Spleen (tissue), 11 donors: ENCODE data around the gene JPH2. TPM values are rescaled to one million over a fixed set of nuclear protein-coding genes. Genes with fewer than 3 reads are reported as not detected.
"Not testable (repeated sequence)": the region's sequence is repeated elsewhere in the genome, so short reads cannot be mapped to it uniquely, and the experiment has no call there.

Experiments
- DNase-seq: peaks from one replicate; pipeline ENCODE4 v3.0.0-alpha.2; 2020
- H3K27ac ChIP-seq, 8 donors: fragments of 200-600 bp; sonication (generic) in 7 of 8; 1 replicate in 4 of 8; 2 replicates in 4 of 8; pipeline versions ENCODE4 v1.5.0 to v1.8.0; 2016 to 2021; ENCODE audit warnings: inconsistent platforms in 4 of 8, mild to moderate bottlenecking in 4 of 8, moderate library complexity in 1 of 8
- H3K27me3 ChIP-seq, 7 donors: fragments of 200-600 bp; sonication (generic) in 6 of 7; replicated peaks in 1 of 7; 1 replicate in 4 of 7; 2 replicates in 3 of 7; pipeline versions ENCODE4 v1.5.0 to v1.8.0; 2016 to 2021; ENCODE audit warnings: inconsistent platforms in 3 of 7, mild to moderate bottlenecking in 1 of 7
- H3K36me3 ChIP-seq, 6 donors: fragments of 200-600 bp; sonication (generic) in 5 of 6; 1 replicate in 4 of 6; 2 replicates in 2 of 6; pipeline versions ENCODE4 v1.5.0 to v1.8.0; 2016 to 2021; ENCODE audit warnings: inconsistent platforms in 2 of 6
- H3K4me1 ChIP-seq, 6 donors: fragments of 200-600 bp; sonication (generic) in 5 of 6; 1 replicate in 3 of 6; 2 replicates in 3 of 6; pipeline versions ENCODE4 v1.5.0 to v1.8.0; 2016 to 2021; ENCODE audit warnings: inconsistent platforms in 3 of 6
- H3K4me3 ChIP-seq, 8 donors: fragments of 200-600 bp; sonication (generic) in 7 of 8; 1 replicate in 4 of 8; 2 replicates in 4 of 8; pipeline versions ENCODE4 v1.5.0 to v1.8.0; 2016 to 2021; ENCODE audit warnings: inconsistent platforms in 4 of 8, mild to moderate bottlenecking in 4 of 8, moderate library complexity in 2 of 8
- H3K9me3 ChIP-seq, 8 donors: fragments of 200-600 bp; sonication (generic) in 7 of 8; 1 replicate in 4 of 8; 2 replicates in 4 of 8; pipeline versions ENCODE4 v1.5.0 to v1.8.0; 2016 to 2021; ENCODE audit warnings: inconsistent platforms in 4 of 8
- POLR2A ChIP-seq, 3 donors: fragments of 450-650 bp; IDR thresholded peaks; one replicate each; pipeline ENCODE4 v1.5.1; 2017; ENCODE audit warnings: antibody characterized with exemption in 3 of 3, mild to moderate bottlenecking in 1 of 3
- POLR2AphosphoS5 ChIP-seq, 3 donors: sonication (generic); formaldehyde crosslinking; IDR thresholded peaks; one replicate each; pipeline ENCODE4 v1.5.1; 2017; ENCODE audit warnings: antibody characterized with exemption in 3 of 3
- WGBS, 5 donors: extraction: QIAGEN DNeasy Blood & Tissue Kit in 3 of 5; methylation state at CpG; one replicate each; pipeline versions ENCODE4 v1.1.5 to v1.1.7; 2013 to 2018; 5-methylcytosine and 5-hydroxymethylcytosine counted together
- intact Hi-C: fragments of 100-400 bp; cut with DNase I; formaldehyde crosslinking; loops from one replicate; pipeline ENCODE4 v1.15.0; 2023; ENCODE audit warnings: low total_unique reads
- polyA plus RNA-seq, 3 donors: library from polyadenylated mRNA; stranded (reverse); fragments of 200-250 nt; gene quantifications; one replicate each; pipeline ENCODE4 v1.2.1, GENCODE V29; 2013
- total RNA-seq, 7 donors: library from RNA; depleted of rRNA in 3 of 7; stranded (reverse); fragments of >200 nt in 3 of 7; fragmentation: NEBNext Ultra II Directional in 4 of 7; extraction: Animal tissue kit (Norgen Biotek cat#: 25700) in 4 of 7; gene quantifications; one replicate each; pipeline versions ENCODE4 v1.1.0 to v1.2.1, GENCODE V29; 2016 to 2021
- TF ChIP-seq, protein P1 (sequence below), 11 experiments: fragments of 200-600 bp in 7 of 11; fragments of 450-650 bp in 4 of 11; sonication (generic) in 4 of 11; IDR thresholded peaks in 8 of 11; conservative IDR thresholded peaks in 3 of 11; 1 replicate in 7 of 11; 2 replicates in 4 of 11; pipeline versions ENCODE4 v1.4.0 to v1.8.0; 2016 to 2021; ENCODE audit warnings: antibody characterized with exemption in 11 of 11, inconsistent platforms in 4 of 11, mild to moderate bottlenecking in 1 of 11
- donor health status: healthy with polysubstance abuse.
- donor health status: DM: no; HTN: no; CAD: no; lungs with moderate emphysema.
- donor health status: DM: no; HTN: no; CAD: no.
- donor health status: Bipolar disorder and iron deficiency.
- donor health status: healthy.
- donor health status: DM: no; HTN: no; CAD: no.
- donor health status: DM: yes; HTN: yes; CAD: no.

JPH2 gene
- total and polyA plus RNA-seq, 10 donors: 0.50 to 4.4 (median 1.3) TPM

GRCh38 chr20:44129911-44130718 is 56.9 kb downstream of the JPH2 start:
- intact Hi-C loops: no loop called here
- H3K27ac ChIP-seq: no peak overlapping the region
- H3K36me3 ChIP-seq: no peaks in the 10 kb centered on the region
- peaks cover 0 to 4% (median 0%) of the 10 kb centered on the region in 7 donors for H3K27me3 ChIP-seq
- 67 to 76% (median 71%) methylated on average over 9 of the region's 9 CpGs for WGBS, 5 donors
- H3K4me1 ChIP-seq: no peaks in the 10 kb centered on the region
- no peak for DNase-seq
- no peak overlapping the region for H3K4me3 ChIP-seq
- H3K9me3 ChIP-seq: no peaks in the 10 kb centered on the region
- no peak for TF ChIP-seq POLR2A (IDR thresholded peaks at IDR 0.05)
- TF ChIP-seq POLR2AphosphoS5 (IDR thresholded peaks at IDR 0.05): no peak
- TF ChIP-seq, protein P1, sequence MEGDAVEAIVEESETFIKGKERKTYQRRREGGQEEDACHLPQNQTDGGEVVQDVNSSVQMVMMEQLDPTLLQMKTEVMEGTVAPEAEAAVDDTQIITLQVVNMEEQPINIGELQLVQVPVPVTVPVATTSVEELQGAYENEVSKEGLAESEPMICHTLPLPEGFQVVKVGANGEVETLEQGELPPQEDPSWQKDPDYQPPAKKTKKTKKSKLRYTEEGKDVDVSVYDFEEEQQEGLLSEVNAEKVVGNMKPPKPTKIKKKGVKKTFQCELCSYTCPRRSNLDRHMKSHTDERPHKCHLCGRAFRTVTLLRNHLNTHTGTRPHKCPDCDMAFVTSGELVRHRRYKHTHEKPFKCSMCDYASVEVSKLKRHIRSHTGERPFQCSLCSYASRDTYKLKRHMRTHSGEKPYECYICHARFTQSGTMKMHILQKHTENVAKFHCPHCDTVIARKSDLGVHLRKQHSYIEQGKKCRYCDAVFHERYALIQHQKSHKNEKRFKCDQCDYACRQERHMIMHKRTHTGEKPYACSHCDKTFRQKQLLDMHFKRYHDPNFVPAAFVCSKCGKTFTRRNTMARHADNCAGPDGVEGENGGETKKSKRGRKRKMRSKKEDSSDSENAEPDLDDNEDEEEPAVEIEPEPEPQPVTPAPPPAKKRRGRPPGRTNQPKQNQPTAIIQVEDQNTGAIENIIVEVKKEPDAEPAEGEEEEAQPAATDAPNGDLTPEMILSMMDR (IDR thresholded peaks at IDR 0.05 in 8 of 11, conservative IDR thresholded peaks at IDR 0.05 in 3 of 11): no peak

DNA sequence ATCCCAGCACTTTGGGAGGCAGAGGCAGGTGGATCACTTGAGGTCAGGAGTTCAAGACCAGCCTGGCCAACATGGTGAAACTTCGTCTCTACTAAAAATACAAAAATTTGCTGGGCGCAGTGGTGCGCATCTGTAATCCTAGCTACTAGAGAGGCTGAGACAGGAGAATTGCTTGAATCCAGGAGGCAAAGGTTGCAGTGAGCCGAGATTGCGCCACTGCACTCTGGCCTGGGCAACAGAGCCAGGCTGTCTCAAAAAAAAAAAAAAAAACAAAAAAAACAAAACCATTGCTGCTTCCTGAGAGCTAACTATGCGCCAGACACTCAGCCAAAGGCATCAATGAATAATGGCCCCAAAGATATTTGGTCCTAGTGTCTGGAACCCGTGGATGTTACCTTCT is 57.7 kb downstream of the JPH2 start:
- DNase-seq, intact Hi-C loops, H3K4me1 ChIP-seq, H3K4me3 ChIP-seq, H3K9me3 ChIP-seq, H3K27me3 ChIP-seq, H3K36me3 ChIP-seq, H3K27ac ChIP-seq: not testable (repeated sequence)
- WGBS, 5 donors: 83 to 92% (median 89%) methylated on average over 7 of the region's 7 CpGs

GRCh38 chr20:44126445-44126844 is 60.5 kb downstream of the JPH2 start:
- 82 to 100% (median 89%) methylated on average over 1 to 3 of the region's 3 CpGs for WGBS, 5 donors
- no peak overlapping the region for H3K4me3 ChIP-seq
- H3K9me3 ChIP-seq: no peaks in the 10 kb centered on the region
- no peaks in the 10 kb centered on the region for H3K36me3 ChIP-seq
- no peak for DNase-seq
- H3K4me1 ChIP-seq: no peaks in the 10 kb centered on the region
- intact Hi-C loops: no loop called here
- no peak overlapping the region for H3K27ac ChIP-seq
- peaks cover 0 to 20% (median 0%) of the 10 kb centered on the region in 7 donors for H3K27me3 ChIP-seq
- TF ChIP-seq POLR2AphosphoS5 (IDR thresholded peaks at IDR 0.05) (no peak), POLR2A (IDR thresholded peaks at IDR 0.05) (no peak)
- TF ChIP-seq, protein P1 (IDR thresholded peaks at IDR 0.05 in 8 of 11, conservative IDR thresholded peaks at IDR 0.05 in 3 of 11): no peak

GRCh38 chr20:44125332-44126127 is 61.5 kb downstream of the JPH2 start:
- H3K36me3 ChIP-seq: no peaks in the 10 kb centered on the region
- no peaks in the 10 kb centered on the region for H3K4me1 ChIP-seq
- H3K27me3 ChIP-seq: peaks cover 0 to 20% (median 0%) of the 10 kb centered on the region in 7 donors
- no peaks in the 10 kb centered on the region for H3K9me3 ChIP-seq
- TF ChIP-seq POLR2AphosphoS5 (IDR thresholded peaks at IDR 0.05) (no peak), POLR2A (IDR thresholded peaks at IDR 0.05) (no peak)
- TF ChIP-seq, protein P1 (IDR thresholded peaks at IDR 0.05 in 8 of 11, conservative IDR thresholded peaks at IDR 0.05 in 3 of 11): no peak
- DNase-seq: no peak
- WGBS, 5 donors: 71 to 84% (median 78%) methylated on average over 10 to 12 of the region's 12 CpGs
- intact Hi-C loops: no loop called here
- H3K4me3 ChIP-seq: no peak overlapping the region
- H3K27ac ChIP-seq: no peak overlapping the region
